Measurements from ENCODE around the gene DDX49. TPM values are rescaled to one million over a fixed set of nuclear protein-coding genes. Genes with fewer than 3 reads are reported as not detected.

Gene DDX49
- total and polyA plus RNA-seq, 2 experiments from 2014 or later = 53.4 to 76.0 TPM

GRCh38 chr19:18931316-18932162 lies 12.0 kb downstream of the DDX49 start:
- Histone ChIP-seq H2AFZ (no peak overlapping the region), H3K9me2 (ENCODE audit: insufficient read depth) (no peaks in the 10 kb centered on the region), H3K4me2 (ENCODE audit: unreplicated experiment) (no peak overlapping the region), H3K4me3 (no peak overlapping the region), H3F3A (ENCODE audit: insufficient read depth) (peaks cover 19% of the 10 kb centered on the region; the same call in 1 of the 2 replicates), H3K27me3 (replicated peaks; ENCODE audit: insufficient read depth) (no peaks in the 10 kb centered on the region), H3K79me2 (ENCODE audit: insufficient read depth) (peaks cover 12% of the 10 kb centered on the region), H3K9me3 (ENCODE audit: low read depth) (no peaks in the 10 kb centered on the region), H3K36me3 (ENCODE audit: low read depth) (peaks cover 23% of the 10 kb centered on the region; the same call in 1 of the 2 replicates), H3K4me1 (ENCODE audit: insufficient read depth) (no peaks in the 10 kb centered on the region), H3K9ac (no peak overlapping the region), H3K27ac (no peak overlapping the region), H4K20me1 (ENCODE audit: insufficient read depth) (no peaks in the 10 kb centered on the region)
- in situ Hi-C loops (cut with MboI) = no loop called here
- TF ChIP-seq EZH2 (IDR thresholded peaks at IDR 0.05; ENCODE audit: insufficient read depth, poor library complexity, severe bottlenecking) = no peak
- TF ChIP-seq EZH2phosphoT487 (IDR thresholded peaks at IDR 0.05; ENCODE audit: insufficient read depth, low read depth) = no peak
- 90 to 96% methylated on average over 27 to 34 of the region's 34 CpGs for WGBS, 2 experiments (ENCODE audit: low coverage in 1 of 2, low lambda C conversion rate in 2 of 2, missing lambda C conversion rate in 2 of 2)
- DNase-seq = no peak

GRCh38 chr19:18932216-18932841 lies 12.8 kb downstream of the DDX49 start:
- in situ Hi-C loops (cut with MboI) = no loop called here
- Histone ChIP-seq H3K4me3 (no peak overlapping the region), H3K4me2 (ENCODE audit: unreplicated experiment) (no peak overlapping the region), H3K9me3 (ENCODE audit: low read depth) (no peaks in the 10 kb centered on the region), H3K36me3 (ENCODE audit: low read depth) (peaks cover 27% of the 10 kb centered on the region; the same call in 1 of the 2 replicates), H3K4me1 (ENCODE audit: insufficient read depth) (no peaks in the 10 kb centered on the region), H3K27ac (no peak overlapping the region), H3K9ac (no peak overlapping the region), H3K27me3 (replicated peaks; ENCODE audit: insufficient read depth) (no peaks in the 10 kb centered on the region), H4K20me1 (ENCODE audit: insufficient read depth) (no peaks in the 10 kb centered on the region), H2AFZ (no peak overlapping the region), H3K9me2 (ENCODE audit: insufficient read depth) (no peaks in the 10 kb centered on the region), H3K79me2 (ENCODE audit: insufficient read depth) (peaks cover 17% of the 10 kb centered on the region), H3F3A (ENCODE audit: insufficient read depth) (peaks cover 13% of the 10 kb centered on the region; the same call in 1 of the 2 replicates)
- peak; percentile 89 for DNase-seq
- TF ChIP-seq EZH2phosphoT487 (IDR thresholded peaks at IDR 0.05; ENCODE audit: insufficient read depth, low read depth) (no peak), EZH2 (IDR thresholded peaks at IDR 0.05; ENCODE audit: insufficient read depth, poor library complexity, severe bottlenecking) (no peak)
- 41 to 42% methylated on average over 8 to 37 of the region's 37 CpGs for WGBS, 2 experiments (ENCODE audit: low coverage in 1 of 2, low lambda C conversion rate in 2 of 2, missing lambda C conversion rate in 2 of 2)

GRCh38 chr19:18933297-18933696 lies 13.8 kb downstream of the DDX49 start:
- Histone ChIP-seq H2AFZ (no peak overlapping the region), H3K4me2 (ENCODE audit: unreplicated experiment) (no peak overlapping the region), H4K20me1 (ENCODE audit: insufficient read depth) (no peaks in the 10 kb centered on the region), H3K36me3 (ENCODE audit: low read depth) (peaks cover 32% of the 10 kb centered on the region; the same call in 1 of the 2 replicates), H3K9me2 (ENCODE audit: insufficient read depth) (no peaks in the 10 kb centered on the region), H3K27me3 (replicated peaks; ENCODE audit: insufficient read depth) (no peaks in the 10 kb centered on the region), H3K79me2 (ENCODE audit: insufficient read depth) (peaks cover 17% of the 10 kb centered on the region), H3K4me3 (no peak overlapping the region), H3K27ac (no peak overlapping the region), H3K4me1 (ENCODE audit: insufficient read depth) (no peaks in the 10 kb centered on the region), H3F3A (ENCODE audit: insufficient read depth) (peaks cover 10% of the 10 kb centered on the region; the same call in 1 of the 2 replicates), H3K9me3 (ENCODE audit: low read depth) (no peaks in the 10 kb centered on the region), H3K9ac (no peak overlapping the region)
- 92 to 95% methylated on average over 13 of the region's 13 CpGs for WGBS, 2 experiments (ENCODE audit: low coverage in 1 of 2, low lambda C conversion rate in 2 of 2, missing lambda C conversion rate in 2 of 2)
- in situ Hi-C loops (cut with MboI) = no loop called here
- TF ChIP-seq EZH2 (IDR thresholded peaks at IDR 0.05; ENCODE audit: insufficient read depth, poor library complexity, severe bottlenecking) = no peak
- TF ChIP-seq EZH2phosphoT487 (IDR thresholded peaks at IDR 0.05; ENCODE audit: insufficient read depth, low read depth) = no peak
- no peak for DNase-seq

GRCh38 chr19:18939163-18939562 lies 19.6 kb downstream of the DDX49 start:
- Histone ChIP-seq H3K4me2 (ENCODE audit: unreplicated experiment) (peak overlapping the region; percentile 91), H3K9me2 (ENCODE audit: insufficient read depth) (no peaks in the 10 kb centered on the region), H3F3A (ENCODE audit: insufficient read depth) (0 out of 2 replicates have a peak, but pooled peaks cover 6% of the 10 kb centered on the region), H3K27ac (no peak overlapping the region), H3K9me3 (ENCODE audit: low read depth) (no peaks in the 10 kb centered on the region), H3K4me1 (ENCODE audit: insufficient read depth) (peaks cover 9% of the 10 kb centered on the region; the same call in 1 of the 2 replicates), H2AFZ (no peak overlapping the region), H3K79me2 (ENCODE audit: insufficient read depth) (peaks cover 44% of the 10 kb centered on the region), H3K9ac (peak overlapping the region; percentile 92), H4K20me1 (ENCODE audit: insufficient read depth) (no peaks in the 10 kb centered on the region), H3K4me3 (peak overlapping the region; percentile 93), H3K27me3 (replicated peaks; ENCODE audit: insufficient read depth) (no peaks in the 10 kb centered on the region), H3K36me3 (ENCODE audit: low read depth) (peaks cover 20% of the 10 kb centered on the region; the same call in 1 of the 2 replicates)
- TF ChIP-seq EZH2 (IDR thresholded peaks at IDR 0.05; ENCODE audit: insufficient read depth, poor library complexity, severe bottlenecking) = no peak
- no peak for TF ChIP-seq EZH2phosphoT487 (IDR thresholded peaks at IDR 0.05; ENCODE audit: insufficient read depth, low read depth)
- in situ Hi-C loops (cut with MboI) = no loop called here
- DNase-seq = no peak
- WGBS, 2 experiments (ENCODE audit: low coverage in 1 of 2, low lambda C conversion rate in 2 of 2, missing lambda C conversion rate in 2 of 2) = 86 to 90% methylated on average over 3 of the region's 3 CpGs

All from GM23248 (cell line).